ENCODE results near the gene TMEM82. TPM values are rescaled to one million over a fixed set of nuclear protein-coding genes. Genes with fewer than 3 reads are reported as not detected.

TMEM82 gene
- total and polyA plus RNA-seq, 9 of the 15 experiments (the other 6 are each of a cell fraction or from before 2014, with no cell fraction given): not detected

GRCh38 chr1:15747378-15747777 is 5.1 kb downstream of the TMEM82 start:
- no TSS peak for BruUV-seq (replicated peaks)
- Histone ChIP-seq H3K27me3 (ENCODE audit: control insufficient read depth in 2 of 2, insufficient read depth in 2 of 2, low read length in 2 of 2) (peaks cover 7 to 29% of the 10 kb centered on the region in 2 experiments; a peak in 3 of 5 replicates), H3K4me2 (ENCODE audit: insufficient read depth, low read length) (no peak overlapping the region), H3K9me1 (ENCODE audit: control insufficient read depth, insufficient read depth, low read length) (no peaks in the 10 kb centered on the region), H4K20me1 (replicated peaks; ENCODE audit: control insufficient read depth, insufficient read depth, low read length) (0 out of 2 replicates have a peak, but pooled peaks cover 4% of the 10 kb centered on the region), H3K36me3 (ENCODE audit: control insufficient read depth, insufficient read depth, low read length) (no peaks in the 10 kb centered on the region), H2AFZ (ENCODE audit: low read depth, low read length) (no peak overlapping the region), H3K79me2 (ENCODE audit: control insufficient read depth, insufficient read depth, low read length) (no peaks in the 10 kb centered on the region), H3K4me3 (no peak overlapping the region), H3K27ac (ENCODE audit: extremely low read depth, low read depth, low read length) (no peak overlapping the region), H3K9me3 (replicated peaks; ENCODE audit: control insufficient read depth, insufficient read depth, low read depth, low read length) (no peaks in the 10 kb centered on the region), H3K9ac (ENCODE audit: insufficient read depth in 1 of 2, low read depth in 2 of 2, low read length in 2 of 2) (peak overlapping the region in 1 of 2 experiments; percentile 74; a peak in 2 of 4 replicates), H3K4me1 (replicated peaks in 1 of 2; ENCODE audit: control insufficient read depth in 2 of 2, insufficient read depth in 2 of 2, low read length in 2 of 2) (peaks cover 0 to 27% of the 10 kb centered on the region in 2 experiments; a peak in 2 of 5 replicates)
- WGBS (ENCODE audit: insufficient coverage, low coverage, missing lambda C conversion rate): 9% methylated on average over 8 of the region's 8 CpGs
- no peak for TF ChIP-seq SNIP1 (IDR thresholded peaks at IDR 0.05; ENCODE audit: low read depth)
- TF ChIP-seq, protein P1, sequence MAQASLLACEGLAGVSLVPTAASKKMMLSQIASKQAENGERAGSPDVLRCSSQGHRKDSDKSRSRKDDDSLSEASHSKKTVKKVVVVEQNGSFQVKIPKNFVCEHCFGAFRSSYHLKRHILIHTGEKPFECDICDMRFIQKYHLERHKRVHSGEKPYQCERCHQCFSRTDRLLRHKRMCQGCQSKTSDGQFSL (CRISPR knock-in tag; IDR thresholded peaks at IDR 0.05): peak; percentile 24; the same call in 1 of the 2 replicates
- TF ChIP-seq, protein P1 (tag; IDR thresholded peaks at IDR 0.05): no peak
- ATAC-seq: no peak
- POLR2A ChIA-PET: no interaction called here
- no peak for DNase-seq (ENCODE audit: extremely low read depth in 1 of 4, low spot score in 3 of 4)
- FAIRE-seq: no peak
- in situ Hi-C loops (cut with MboI) (no loop called here), intact Hi-C loops (cut with micrococcal nuclease) (no loop called here)
- CTCF ChIA-PET (ENCODE audit: low intra/inter-chr PET ratio): no interaction called here

GRCh38 chr1:15748264-15748663 is 6.0 kb downstream of the TMEM82 start:
- Histone ChIP-seq H3K9ac (ENCODE audit: insufficient read depth in 1 of 2, low read depth in 2 of 2, low read length in 2 of 2) (no peak overlapping the region), H3K9me1 (ENCODE audit: control insufficient read depth, insufficient read depth, low read length) (no peaks in the 10 kb centered on the region), H3K27me3 (ENCODE audit: control insufficient read depth in 2 of 2, insufficient read depth in 2 of 2, low read length in 2 of 2) (peaks cover 7 to 29% of the 10 kb centered on the region in 2 experiments; a peak in 3 of 5 replicates), H3K79me2 (ENCODE audit: control insufficient read depth, insufficient read depth, low read length) (no peaks in the 10 kb centered on the region), H3K4me2 (ENCODE audit: insufficient read depth, low read length) (no peak overlapping the region), H2AFZ (ENCODE audit: low read depth, low read length) (no peak overlapping the region), H3K4me1 (replicated peaks in 1 of 2; ENCODE audit: control insufficient read depth in 2 of 2, insufficient read depth in 2 of 2, low read length in 2 of 2) (peaks cover 0 to 19% of the 10 kb centered on the region in 2 experiments; a peak in 2 of 5 replicates), H3K9me3 (replicated peaks; ENCODE audit: control insufficient read depth, insufficient read depth, low read depth, low read length) (no peaks in the 10 kb centered on the region), H3K36me3 (ENCODE audit: control insufficient read depth, insufficient read depth, low read length) (no peaks in the 10 kb centered on the region), H3K27ac (ENCODE audit: extremely low read depth, low read depth, low read length) (no peak overlapping the region), H3K4me3 (no peak overlapping the region), H4K20me1 (replicated peaks; ENCODE audit: control insufficient read depth, insufficient read depth, low read length) (0 out of 2 replicates have a peak, but pooled peaks cover 4% of the 10 kb centered on the region)
- ChIA-PET CTCF (ENCODE audit: low intra/inter-chr PET ratio) (no interaction called here), POLR2A (interaction anchor here (0.6 to 1.9 kb wide), 2 partner anchors 10 to 375 kb away, joined by 3 to 8 read pairs; no protein-coding TSS in a partner anchor)
- no TSS peak for BruUV-seq (replicated peaks)
- 26% methylated on average over 5 of the region's 5 CpGs for WGBS (ENCODE audit: insufficient coverage, low coverage, missing lambda C conversion rate)
- no peak for TF ChIP-seq KHSRP (IDR thresholded peaks at IDR 0.05)
- no peak for TF ChIP-seq SETDB1 (IDR thresholded peaks at IDR 0.05; ENCODE audit: low read length)
- TF ChIP-seq HOXB6 (CRISPR knock-in tag; IDR thresholded peaks at IDR 0.05; ENCODE audit: borderline replicate concordance): no peak
- DNase-seq (ENCODE audit: extremely low read depth in 1 of 4, low spot score in 3 of 4) (no peak), ATAC-seq (no peak), FAIRE-seq (no peak)
- in situ Hi-C loops (cut with MboI) (no loop called here), intact Hi-C loops (cut with micrococcal nuclease) (no loop called here)
